Measurements from ENCODE around the gene CNTN4. TPM values are rescaled to one million over a fixed set of nuclear protein-coding genes. Genes with fewer than 3 reads are reported as not detected.
A peak's percentile ranks its signal among the peaks of the same experiment; 100 is the strongest.

CNTN4 gene
- total and polyA plus RNA-seq, 2 of the 8 experiments (the other 6 are each of a cell fraction or from before 2014, with no cell fraction given) = 0.41 to 2.2 TPM

- POLR2A ChIA-PET (ENCODE audit: partially characterized antibody) = no interaction called here
- Histone ChIP-seq H4K91ac (replicated peaks; ENCODE audit: insufficient read length, low read length) (no peak overlapping the region), H2BK20ac (ENCODE audit: low read length) (no peak overlapping the region), H3K4ac (replicated peaks; ENCODE audit: insufficient read length, low read depth, low read length) (no peak overlapping the region), H4K5ac (ENCODE audit: insufficient read length, low read depth, low read length) (no peak overlapping the region), H3K27ac (ENCODE audit: low read depth, low read length) (no peak overlapping the region), H2BK15ac (ENCODE audit: low read length) (no peak overlapping the region), H3K56ac (replicated peaks; ENCODE audit: insufficient read length, low read depth, low read length) (no peak overlapping the region), H3K9ac (replicated peaks in 1 of 4; ENCODE audit: extremely low read depth in 1 of 4, low read depth in 3 of 4, low read length in 3 of 4) (no peak overlapping the region), H3K9me3 (ENCODE audit: insufficient read depth in 2 of 2, low read depth in 1 of 2, low read length in 1 of 2) (no peaks in the 10 kb centered on the region), H3K79me1 (ENCODE audit: low read depth, low read length) (no peaks in the 10 kb centered on the region), H2BK5ac (ENCODE audit: low read depth, low read length) (no peak overlapping the region), H3K23ac (ENCODE audit: insufficient read length) (no peak overlapping the region), H3K79me2 (ENCODE audit: control insufficient read depth in 1 of 2, insufficient read depth in 2 of 2, low read length in 2 of 2) (no peaks in the 10 kb centered on the region), H3K23me2 (ENCODE audit: low read depth, low read length) (no peaks in the 10 kb centered on the region), H3K27me3 (replicated peaks in 1 of 4; ENCODE audit: control insufficient read depth in 3 of 4, extremely low read depth in 1 of 4, insufficient read depth in 3 of 4, low read length in 3 of 4) (no peaks in the 10 kb centered on the region), H3K36me3 (ENCODE audit: control insufficient read depth in 2 of 4, insufficient read depth in 4 of 4, low read length in 3 of 4) (no peaks in the 10 kb centered on the region), H2BK12ac (ENCODE audit: low read depth, low read length) (no peak overlapping the region), H2BK120ac (replicated peaks; ENCODE audit: low read depth, low read length) (no peak overlapping the region), H2AK5ac (ENCODE audit: low read depth, low read length) (no peak overlapping the region), H3K14ac (ENCODE audit: insufficient read length) (no peak overlapping the region), H4K20me1 (replicated peaks in 1 of 2; ENCODE audit: control insufficient read depth in 1 of 2, insufficient read depth in 2 of 2, low read length in 2 of 2) (no peaks in the 10 kb centered on the region), H3K18ac (ENCODE audit: extremely low read depth, low read length) (no peak overlapping the region), H4K8ac (ENCODE audit: extremely low read depth, insufficient read depth, low read length) (no peak overlapping the region), H3K4me2 (ENCODE audit: insufficient read depth in 1 of 2, low read depth in 2 of 2, low read length in 2 of 2) (no peak overlapping the region), H3K4me3 (ENCODE audit: extremely low read depth in 1 of 4, insufficient read depth in 2 of 4, low read depth in 3 of 4, low read length in 4 of 4) (no peak overlapping the region), H3K4me1 (replicated peaks in 1 of 4; ENCODE audit: control insufficient read depth in 3 of 4, insufficient read depth in 4 of 4, low read length in 3 of 4) (no peaks in the 10 kb centered on the region), H2AFZ (ENCODE audit: low read length) (0 out of 2 replicates have a peak overlapping the region, but pooled peaks have one; percentile 8)
- 73% methylated on average over 3 of the region's 3 CpGs; no CpG with 5 or more reads in 1 of the 2 experiments for WGBS, 2 experiments (ENCODE audit: extremely low coverage in 1 of 2, insufficient coverage in 1 of 2, insufficient read length in 1 of 2, insufficient replicate concordance in 2 of 2, low coverage in 1 of 2, low lambda C conversion rate in 2 of 2, missing lambda C conversion rate in 1 of 2)
- DNase-seq (ENCODE audit: low read depth in 1 of 2, low spot score in 2 of 2) (no peak), FAIRE-seq (no peak)
- CTCF ChIA-PET (ENCODE audit: partially characterized antibody) = no interaction called here
- TF ChIP-seq SIX5 (IDR thresholded peaks at IDR 0.05; ENCODE audit: low read depth, low read length) = no peak
- TF ChIP-seq CTCF (IDR thresholded peaks at IDR 0.05; ENCODE audit: control extremely low read depth in 1 of 3, insufficient read depth in 1 of 3, low read depth in 1 of 3, low read length in 3 of 3) = no peak
- no peak for TF ChIP-seq MAX (IDR thresholded peaks at IDR 0.05)
Measured at GRCh38 chr3:2851361-2851760, 752.7 kb downstream of the CNTN4 start.
